ENCODE data around the gene CPM.
"Not testable (repeated sequence)": the region's sequence is repeated elsewhere in the genome, so short reads cannot be mapped to it uniquely, and the experiment has no call there.

DNA sequence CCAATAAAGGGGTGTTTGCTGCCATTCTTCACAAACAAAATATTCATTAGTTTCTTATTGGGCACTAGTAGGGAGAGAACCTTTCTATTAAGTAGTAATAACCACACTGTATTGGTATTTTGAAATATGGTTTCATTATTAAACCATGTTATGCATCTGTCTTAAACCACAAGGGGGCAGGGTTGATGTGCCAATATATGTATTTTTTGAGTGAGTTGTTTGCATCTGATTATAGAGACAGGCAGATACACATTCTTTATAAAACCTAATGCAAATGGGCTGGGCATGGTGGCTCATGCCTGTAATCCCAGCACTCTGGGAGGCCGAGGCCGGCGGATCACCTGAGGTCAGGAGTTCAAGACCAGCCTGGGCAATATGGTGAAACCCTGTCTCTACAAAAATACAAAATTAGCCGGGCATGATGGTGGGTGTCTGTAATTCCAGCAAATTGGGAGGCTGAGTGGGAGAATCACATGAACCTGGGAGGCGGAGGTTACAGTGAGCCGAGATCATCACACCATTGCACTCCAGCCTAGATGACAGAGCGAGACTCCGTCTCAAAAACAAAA lies 69.0 kb downstream of the CPM start:
- TF ChIP-seq POLR2A (IDR thresholded peaks at IDR 0.05; ENCODE audit: extremely low read depth, insufficient read length) = not testable (repeated sequence)
- TF ChIP-seq, protein P1, sequence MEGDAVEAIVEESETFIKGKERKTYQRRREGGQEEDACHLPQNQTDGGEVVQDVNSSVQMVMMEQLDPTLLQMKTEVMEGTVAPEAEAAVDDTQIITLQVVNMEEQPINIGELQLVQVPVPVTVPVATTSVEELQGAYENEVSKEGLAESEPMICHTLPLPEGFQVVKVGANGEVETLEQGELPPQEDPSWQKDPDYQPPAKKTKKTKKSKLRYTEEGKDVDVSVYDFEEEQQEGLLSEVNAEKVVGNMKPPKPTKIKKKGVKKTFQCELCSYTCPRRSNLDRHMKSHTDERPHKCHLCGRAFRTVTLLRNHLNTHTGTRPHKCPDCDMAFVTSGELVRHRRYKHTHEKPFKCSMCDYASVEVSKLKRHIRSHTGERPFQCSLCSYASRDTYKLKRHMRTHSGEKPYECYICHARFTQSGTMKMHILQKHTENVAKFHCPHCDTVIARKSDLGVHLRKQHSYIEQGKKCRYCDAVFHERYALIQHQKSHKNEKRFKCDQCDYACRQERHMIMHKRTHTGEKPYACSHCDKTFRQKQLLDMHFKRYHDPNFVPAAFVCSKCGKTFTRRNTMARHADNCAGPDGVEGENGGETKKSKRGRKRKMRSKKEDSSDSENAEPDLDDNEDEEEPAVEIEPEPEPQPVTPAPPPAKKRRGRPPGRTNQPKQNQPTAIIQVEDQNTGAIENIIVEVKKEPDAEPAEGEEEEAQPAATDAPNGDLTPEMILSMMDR (IDR thresholded peaks at IDR 0.05; ENCODE audit: low read depth, low read length) = peak; percentile 55
- TF ChIP-seq, protein P2, sequence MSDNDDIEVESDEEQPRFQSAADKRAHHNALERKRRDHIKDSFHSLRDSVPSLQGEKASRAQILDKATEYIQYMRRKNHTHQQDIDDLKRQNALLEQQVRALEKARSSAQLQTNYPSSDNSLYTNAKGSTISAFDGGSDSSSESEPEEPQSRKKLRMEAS (IDR thresholded peaks at IDR 0.05; ENCODE audit: low read depth, low read length) = not testable (repeated sequence)
